Loucy (cell line): ENCODE measurements around the gene CEP152.

Source experiments
- H2AFZ ChIP-seq: fragments of 200-600 bp; sonication (generic); 2 replicates; pipeline ENCODE4 v1.6.0; 2016; ENCODE audit warnings: antibody characterized with exemption, mild to moderate bottlenecking, low read length, moderate library complexity
- H3F3A ChIP-seq: fragments of 200-600 bp; 2 replicates; pipeline ENCODE4 v1.6.0; 2016; ENCODE audit warnings: antibody characterized with exemption, low read depth, mild to moderate bottlenecking
- H3K27me3 ChIP-seq: fragments of 200-600 bp; sonication (generic); 2 replicates; pipeline ENCODE4 v1.6.1; 2014; ENCODE audit warnings: low read length, mild to moderate bottlenecking; ENCODE audit not compliant: insufficient read depth, poor library complexity, severe bottlenecking
- H3K36me3 ChIP-seq: fragments of 200-600 bp; sonication (generic); 2 replicates; pipeline ENCODE4 v1.6.1; 2016; ENCODE audit warnings: low read length; ENCODE audit not compliant: insufficient read depth
- H3K4me1 ChIP-seq: fragments of 200-600 bp; sonication (generic); 2 replicates; pipeline ENCODE4 v1.5.1; 2014; ENCODE audit warnings: low read length, mild to moderate bottlenecking; ENCODE audit not compliant: insufficient read depth, poor library complexity, severe bottlenecking
- H3K4me2 ChIP-seq: fragments of 200-600 bp; sonication (generic); 2 replicates; pipeline ENCODE4 v1.6.0; 2014; ENCODE audit warnings: antibody characterized with exemption, low read length, low read depth, mild to moderate bottlenecking; ENCODE audit not compliant: poor library complexity, severe bottlenecking
- H3K4me3 ChIP-seq: fragments of 200-600 bp; sonication (generic); 2 replicates; pipeline ENCODE4 v1.5.1; 2014; ENCODE audit warnings: low read length, mild to moderate bottlenecking, mixed read lengths; ENCODE audit not compliant: poor library complexity, severe bottlenecking
- H3K79me2 ChIP-seq: fragments of 200-600 bp; sonication (generic); 2 replicates; pipeline ENCODE4 v1.6.1; 2014; ENCODE audit warnings: low read length; ENCODE audit not compliant: insufficient read depth
- H3K9ac ChIP-seq: fragments of 200-600 bp; sonication (generic); 2 replicates; pipeline ENCODE4 v1.6.0; 2014; ENCODE audit warnings: mild to moderate bottlenecking, low read depth, low read length, moderate library complexity; ENCODE audit not compliant: poor library complexity, severe bottlenecking
- H3K9me2 ChIP-seq: fragments of 200-600 bp; sonication (generic); replicated peaks from 2 replicates; pipeline ENCODE4 v1.6.1; 2016; ENCODE audit warnings: low read depth, low read length, mixed read lengths
- H3K9me3 ChIP-seq: fragments of 200-600 bp; sonication (generic); 2 replicates; pipeline ENCODE4 v1.6.1; 2014; ENCODE audit warnings: mild to moderate bottlenecking, antibody characterized with exemption, low read length, low read depth; ENCODE audit not compliant: insufficient read depth
- H4K20me1 ChIP-seq: fragments of 200-600 bp; sonication (generic); 2 replicates; pipeline ENCODE4 v1.6.0; 2014; ENCODE audit warnings: antibody characterized with exemption, low read length, mild to moderate bottlenecking; ENCODE audit not compliant: insufficient read depth, poor library complexity, severe bottlenecking
- CTCF ChIP-seq: fragments of 200-600 bp; sonication (generic); conservative IDR thresholded peaks from 2 replicates; pipeline ENCODE4 v1.5.1; 2014; ENCODE audit warnings: mild to moderate bottlenecking, antibody characterized with exemption, low read length
- EZH2phosphoT487 ChIP-seq: fragments of 200-600 bp; IDR thresholded peaks from 2 replicates; pipeline ENCODE4 v1.6.1; 2018; ENCODE audit warnings: antibody characterized with exemption, mild to moderate bottlenecking, moderate library complexity, borderline replicate concordance

CEP152 gene

GRCh38 chr15:48712546-48712945, 98.3 kb downstream of the CEP152 start:
- peaks cover 14% of the 10 kb centered on the region for H3K9me3 ChIP-seq
- TF ChIP-seq EZH2phosphoT487: no peak
- TF ChIP-seq CTCF: no peak
- H3K4me3 ChIP-seq: no peak overlapping the region
- no peaks in the 10 kb centered on the region for H3K27me3 ChIP-seq
- H4K20me1 ChIP-seq: no peaks in the 10 kb centered on the region
- H2AFZ ChIP-seq: no peak overlapping the region
- H3K4me1 ChIP-seq: no peaks in the 10 kb centered on the region
- H3K36me3 ChIP-seq: no peaks in the 10 kb centered on the region
- no peaks in the 10 kb centered on the region for H3F3A ChIP-seq
- no peak overlapping the region for H3K9ac ChIP-seq
- H3K9me2 ChIP-seq: no peaks in the 10 kb centered on the region
- H3K79me2 ChIP-seq: no peaks in the 10 kb centered on the region
- H3K4me2 ChIP-seq: no peak overlapping the region

GRCh38 chr15:48710952-48711495, 99.8 kb downstream of the CEP152 start:
- TF ChIP-seq CTCF: no peak
- no peak for TF ChIP-seq EZH2phosphoT487
- Histone ChIP-seq H3K9me3 (peaks cover 6% of the 10 kb centered on the region), H3K79me2 (no peaks in the 10 kb centered on the region), H4K20me1 (no peaks in the 10 kb centered on the region), H3K9ac (no peak overlapping the region), H3K9me2 (no peaks in the 10 kb centered on the region), H3K4me3 (no peak overlapping the region), H2AFZ (no peak overlapping the region), H3K4me2 (no peak overlapping the region), H3K27me3 (no peaks in the 10 kb centered on the region), H3K36me3 (no peaks in the 10 kb centered on the region), H3F3A (no peaks in the 10 kb centered on the region), H3K4me1 (no peaks in the 10 kb centered on the region)

- no peaks in the 10 kb centered on the region; the same call in 1 of the 2 replicates for H3K9me3 ChIP-seq
- TF ChIP-seq CTCF (no peak), EZH2phosphoT487 (no peak)
- no peaks in the 10 kb centered on the region for H3K79me2 ChIP-seq
- no peak overlapping the region for H2AFZ ChIP-seq
- H3K27me3 ChIP-seq: no peaks in the 10 kb centered on the region
- no peaks in the 10 kb centered on the region for H4K20me1 ChIP-seq
- no peaks in the 10 kb centered on the region for H3F3A ChIP-seq
- H3K9ac ChIP-seq: no peak overlapping the region
- H3K9me2 ChIP-seq: no peaks in the 10 kb centered on the region
- no peak overlapping the region for H3K4me2 ChIP-seq
- H3K4me1 ChIP-seq: no peaks in the 10 kb centered on the region
- no peak overlapping the region for H3K4me3 ChIP-seq
- H3K36me3 ChIP-seq: no peaks in the 10 kb centered on the region
Observed at GRCh38 chr15:48708641-48709040, 102.2 kb downstream of the CEP152 start.
